OCI-LY7 (cell line): ENCODE results near the gene ROM1. TPM values are rescaled to one million over a fixed set of nuclear protein-coding genes. Genes with fewer than 3 reads are reported as not detected.
A peak's percentile ranks its signal among the peaks of the same experiment; 100 is the strongest.

Experiments used
- BruUV-seq: library from RNA; stranded (reverse); fragments of 400-500 nt; replicated peaks from 2 replicates; lab custom pipeline; 2021; lab: Mats Ljungman, UMichigan
- CTCF ChIA-PET: fragments of 300-600 bp; sonication (Branson Sonifier 250); formaldehyde crosslinking; loops from one replicate; lab custom pipeline; 2022; ENCODE audit warnings: antibody characterized with exemption; ENCODE audit not compliant: unreplicated experiment; lab: Charles Lee
- POLR2A ChIA-PET: fragments of 300-600 bp; sonication (Branson Sonifier 250); formaldehyde crosslinking; loops from one replicate; lab custom pipeline; 2022; ENCODE audit warnings: antibody characterized with exemption; lab: Charles Lee
- DNase-seq: peaks from one replicate; pipeline ENCODE4 v3.0.0-alpha.2; 2015; ENCODE audit warnings: low spot score
- H2AFZ ChIP-seq: fragments of 200-600 bp; sonication (generic), shearing (Covaris generic); 2 replicates; pipeline ENCODE4 v1.6.1; 2014; ENCODE audit warnings: mild to moderate bottlenecking, antibody characterized with exemption, low read length, moderate library complexity
- H3K27ac ChIP-seq: fragments of 200-600 bp; sonication (generic); 2 replicates; pipeline ENCODE4 v1.5.1; 2014; ENCODE audit warnings: mixed run types, low read depth, mild to moderate bottlenecking, moderate library complexity, low read length, inconsistent platforms; ENCODE audit not compliant: poor library complexity, severe bottlenecking
- H3K36me3 ChIP-seq: fragments of 200-600 bp; sonication (generic); 2 replicates; pipeline ENCODE4 v1.6.1; 2014; ENCODE audit warnings: mild to moderate bottlenecking, antibody characterized with exemption, low read length, moderate library complexity, mixed read lengths; ENCODE audit not compliant: insufficient read depth
- H3K4me1 ChIP-seq: fragments of 200-600 bp; sonication (generic); 2 replicates; pipeline ENCODE4 v1.5.1; 2014; ENCODE audit warnings: mild to moderate bottlenecking, low read length; ENCODE audit not compliant: insufficient read depth, poor library complexity, severe bottlenecking
- H3K4me2 ChIP-seq: fragments of 200-600 bp; sonication (generic); 2 replicates; pipeline ENCODE4 v1.6.1; 2014; ENCODE audit warnings: mild to moderate bottlenecking, low read length
- H3K4me3 ChIP-seq: fragments of 200-600 bp; sonication (generic); 2 replicates; pipeline ENCODE4 v1.5.1; 2014; ENCODE audit warnings: mild to moderate bottlenecking, low read depth, low read length; ENCODE audit not compliant: poor library complexity, severe bottlenecking
- H3K79me2 ChIP-seq: fragments of 200-600 bp; sonication (generic); 2 replicates; pipeline ENCODE4 v1.6.1; 2016; ENCODE audit warnings: low read depth, mild to moderate bottlenecking, low read length, moderate library complexity, mixed read lengths; ENCODE audit not compliant: insufficient read depth
- H3K9me2 ChIP-seq: fragments of 200-600 bp; sonication (generic); 2 replicates; pipeline ENCODE4 v1.6.1; 2016; ENCODE audit warnings: mild to moderate bottlenecking, low read length, mixed read lengths; ENCODE audit not compliant: insufficient read depth
- H3K9me3 ChIP-seq: fragments of 200-600 bp; sonication (generic); 2 replicates; pipeline ENCODE4 v1.6.1; 2014; ENCODE audit warnings: mild to moderate bottlenecking, mixed run types, low read length, mixed read lengths
- H4K20me1 ChIP-seq: fragments of 200-600 bp; sonication (generic); 2 replicates; pipeline ENCODE4 v1.6.1; 2014; ENCODE audit warnings: mild to moderate bottlenecking, antibody characterized with exemption, low read length, moderate library complexity, mixed read lengths; ENCODE audit not compliant: insufficient read depth
- CTCF ChIP-seq: fragments of 200-600 bp; sonication (generic); conservative IDR thresholded peaks from 2 replicates; pipeline ENCODE4 v1.5.1; 2014; ENCODE audit warnings: mild to moderate bottlenecking, antibody characterized with exemption, low read length, moderate library complexity, mixed read lengths
- EZH2phosphoT487 ChIP-seq: fragments of 200-600 bp; sonication (generic); IDR thresholded peaks from 2 replicates; pipeline ENCODE4 v1.6.1; 2018; ENCODE audit warnings: low read depth, borderline replicate concordance, mild to moderate bottlenecking, mixed run types, antibody characterized with exemption, low read length, moderate library complexity, mixed read lengths
- intact Hi-C: fragments of 100-400 bp; cut with micrococcal nuclease; formaldehyde crosslinking; loops from one replicate; pipeline ENCODE4 v1.10.0; 2022; ENCODE audit not compliant: unreplicated experiment
- total RNA-seq, 2 experiments: library from RNA; depleted of rRNA in 1 of 2; stranded (reverse); fragments of >200 nt in 1 of 2; shearing (Covaris generic) in 1 of 2; gene quantifications; 2 replicates each; pipeline ENCODE4 v1.2.3, GENCODE V29; 2014 to 2022

Gene ROM1
- total RNA-seq, 2 experiments from 2014 or later = 0.69 to 2.5 TPM

GRCh38 chr11:62575156-62575555 is 37.9 kb upstream of the ROM1 start:
- Histone ChIP-seq H3K36me3 (peaks cover 90% of the 10 kb centered on the region), H3K27ac (peak overlapping the region; percentile 62), H3K4me2 (peak overlapping the region; percentile 90), H3K4me3 (peak overlapping the region; percentile 87), H3K4me1 (peaks cover 34% of the 10 kb centered on the region), H3K9me3 (no peaks in the 10 kb centered on the region), H4K20me1 (peaks cover 16% of the 10 kb centered on the region), H2AFZ (no peak overlapping the region), H3K79me2 (peaks cover 43% of the 10 kb centered on the region), H3K9me2 (no peaks in the 10 kb centered on the region)
- intact Hi-C loops = loop anchor here (2.0 kb wide), 1 partner anchor 16 kb away; the partner anchor contains the start of gene TUT1
- no peak for TF ChIP-seq EZH2phosphoT487
- TF ChIP-seq CTCF = no peak
- no TSS peak for BruUV-seq
- CTCF ChIA-PET = no interaction called here
- DNase-seq = no peak
- POLR2A ChIA-PET = interaction anchor here (1.4 to 2.0 kb wide), 3 partner anchors 17 to 25 kb away, joined by 3 to 35 read pairs (median 6); partner anchors contain the start of gene TUT1

GRCh38 chr11:62575837-62576236 is 37.2 kb upstream of the ROM1 start:
- ChIA-PET CTCF (no interaction called here), POLR2A (no interaction called here)
- Histone ChIP-seq H2AFZ (no peak overlapping the region), H4K20me1 (peaks cover 15% of the 10 kb centered on the region), H3K4me2 (no peak overlapping the region; the same call in 1 of the 2 replicates), H3K36me3 (peaks cover 90% of the 10 kb centered on the region), H3K27ac (no peak overlapping the region), H3K9me3 (no peaks in the 10 kb centered on the region), H3K79me2 (peaks cover 36% of the 10 kb centered on the region), H3K9me2 (no peaks in the 10 kb centered on the region), H3K4me3 (no peak overlapping the region), H3K4me1 (peaks cover 30% of the 10 kb centered on the region)
- no TSS peak for BruUV-seq
- DNase-seq = no peak
- TF ChIP-seq EZH2phosphoT487 (no peak), CTCF (no peak)
- intact Hi-C loops = loop anchor here (2.0 kb wide), 1 partner anchor 15 kb away; the partner anchor contains the start of gene TUT1

- Histone ChIP-seq H4K20me1 (peaks cover 6% of the 10 kb centered on the region; the same call in 1 of the 2 replicates), H3K27ac (no peak overlapping the region), H3K36me3 (peaks cover 90% of the 10 kb centered on the region), H3K79me2 (peaks cover 22% of the 10 kb centered on the region), H3K4me3 (no peak overlapping the region), H3K4me1 (peaks cover 20% of the 10 kb centered on the region), H3K4me2 (no peak overlapping the region), H2AFZ (no peak overlapping the region), H3K9me2 (no peaks in the 10 kb centered on the region), H3K9me3 (no peaks in the 10 kb centered on the region)
- POLR2A ChIA-PET = interaction anchor here (1.8 kb wide), 1 partner anchor 14 kb away, joined by 5 read pairs; the partner anchor contains the start of gene TUT1
- TF ChIP-seq EZH2phosphoT487 (no peak), CTCF (no peak)
- intact Hi-C loops = no loop called here
- no TSS peak for BruUV-seq
- no peak for DNase-seq
- CTCF ChIA-PET = no interaction called here
Measured at GRCh38 chr11:62577046-62577714, 35.9 kb upstream of the ROM1 start.
